Osteocyte (in vitro differentiated cells): ENCODE measurements around the gene LIN7B. TPM values are rescaled to one million over a fixed set of nuclear protein-coding genes. Genes with fewer than 3 reads are reported as not detected.

Source experiments
- DNase-seq: peaks from one replicate; pipeline ENCODE4 v3.0.0; 2021; ENCODE audit warnings: mixed read lengths; ENCODE audit not compliant: unreplicated experiment; ENCODE audit errors: extremely low spot score
- H3K27ac Mint-ChIP-seq: one replicate; pipeline ENCODE4 v1.8.0; 2021; ENCODE audit warnings: mild to moderate bottlenecking, mixed read lengths; ENCODE audit not compliant: unreplicated experiment
- H3K27me3 Mint-ChIP-seq: one replicate; pipeline ENCODE4 v1.8.0; 2021; ENCODE audit warnings: mixed read lengths; ENCODE audit not compliant: unreplicated experiment
- H3K36me3 Mint-ChIP-seq: one replicate; pipeline ENCODE4 v1.8.0; 2021; ENCODE audit warnings: mixed read lengths; ENCODE audit not compliant: unreplicated experiment
- H3K4me1 Mint-ChIP-seq: one replicate; pipeline ENCODE4 v1.8.0; 2021; ENCODE audit warnings: mixed read lengths; ENCODE audit not compliant: unreplicated experiment
- H3K4me3 Mint-ChIP-seq: one replicate; pipeline ENCODE4 v1.8.0; 2021; ENCODE audit warnings: mild to moderate bottlenecking, moderate library complexity, mixed read lengths; ENCODE audit not compliant: unreplicated experiment
- H3K9me3 Mint-ChIP-seq: one replicate; pipeline ENCODE4 v1.8.0; 2021; ENCODE audit warnings: mixed read lengths; ENCODE audit not compliant: unreplicated experiment
- total RNA-seq: library from RNA; stranded (reverse); gene quantifications from 2 replicates; pipeline ENCODE4 v1.2.1, GENCODE V29; 2021
- TF ChIP-seq, protein P1 (sequence below): fragments of 200-600 bp; sonication (generic); IDR thresholded peaks from 2 replicates; pipeline ENCODE4 v1.5.0; 2021; ENCODE audit warnings: antibody characterized with exemption, mild to moderate bottlenecking, moderate library complexity

LIN7B gene
- total RNA-seq, 1 donor from 2014 or later, result 9.9 TPM

DNA sequence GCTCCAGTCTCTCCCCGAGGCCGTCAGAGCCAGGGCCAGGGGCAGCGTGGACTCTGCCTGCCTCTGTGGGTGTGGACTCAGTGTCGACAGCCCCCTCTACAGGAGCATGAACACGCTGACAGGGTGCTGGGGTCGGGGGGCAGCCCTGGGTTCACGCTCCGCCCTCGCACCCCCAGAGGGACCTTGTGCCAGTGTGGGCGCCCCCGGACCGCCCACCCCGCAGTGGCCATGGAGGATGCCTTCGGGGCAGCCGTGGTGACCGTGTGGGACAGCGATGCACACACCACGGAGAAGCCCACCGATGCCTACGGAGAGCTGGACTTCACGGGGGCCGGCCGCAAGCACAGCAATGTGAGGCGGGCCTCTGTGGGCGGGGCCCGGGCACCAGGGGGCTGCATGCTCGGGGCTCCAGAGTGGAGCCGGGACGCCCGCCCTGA lies 51.7 kb downstream of the LIN7B start:
- Mint-ChIP-seq H3K36me3 (peaks cover 7% of the 10 kb centered on the region), H3K27me3 (no peaks in the 10 kb centered on the region), H3K4me3 (no peak overlapping the region), H3K9me3 (no peaks in the 10 kb centered on the region), H3K27ac (no peak overlapping the region), H3K4me1 (no peaks in the 10 kb centered on the region)
- TF ChIP-seq, protein P1, sequence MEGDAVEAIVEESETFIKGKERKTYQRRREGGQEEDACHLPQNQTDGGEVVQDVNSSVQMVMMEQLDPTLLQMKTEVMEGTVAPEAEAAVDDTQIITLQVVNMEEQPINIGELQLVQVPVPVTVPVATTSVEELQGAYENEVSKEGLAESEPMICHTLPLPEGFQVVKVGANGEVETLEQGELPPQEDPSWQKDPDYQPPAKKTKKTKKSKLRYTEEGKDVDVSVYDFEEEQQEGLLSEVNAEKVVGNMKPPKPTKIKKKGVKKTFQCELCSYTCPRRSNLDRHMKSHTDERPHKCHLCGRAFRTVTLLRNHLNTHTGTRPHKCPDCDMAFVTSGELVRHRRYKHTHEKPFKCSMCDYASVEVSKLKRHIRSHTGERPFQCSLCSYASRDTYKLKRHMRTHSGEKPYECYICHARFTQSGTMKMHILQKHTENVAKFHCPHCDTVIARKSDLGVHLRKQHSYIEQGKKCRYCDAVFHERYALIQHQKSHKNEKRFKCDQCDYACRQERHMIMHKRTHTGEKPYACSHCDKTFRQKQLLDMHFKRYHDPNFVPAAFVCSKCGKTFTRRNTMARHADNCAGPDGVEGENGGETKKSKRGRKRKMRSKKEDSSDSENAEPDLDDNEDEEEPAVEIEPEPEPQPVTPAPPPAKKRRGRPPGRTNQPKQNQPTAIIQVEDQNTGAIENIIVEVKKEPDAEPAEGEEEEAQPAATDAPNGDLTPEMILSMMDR, result no peak
- DNase-seq, result no peak

GRCh38 chr19:49167857-49168409 lies 53.8 kb downstream of the LIN7B start:
- Mint-ChIP-seq H3K36me3 (peaks cover 13% of the 10 kb centered on the region), H3K4me3 (no peak overlapping the region), H3K27me3 (no peaks in the 10 kb centered on the region), H3K9me3 (no peaks in the 10 kb centered on the region), H3K27ac (no peak overlapping the region), H3K4me1 (no peaks in the 10 kb centered on the region)
- no peak for DNase-seq
- TF ChIP-seq, protein P1, result no peak

Other genes with a start within 250 kb of the LIN7B start
- 31.0 and 40.0 TPM in 2 replicates for gene PLEKHA4, start 245.8 kb upstream of the LIN7B start, total RNA-seq
- 96.5 and 118 TPM in 2 replicates for gene PPP1R15A, start 241.9 kb upstream of the LIN7B start, total RNA-seq
- not detected in 2 replicates for gene TULP2, start 215.6 kb upstream of the LIN7B start, total RNA-seq
- 260 and 264 TPM in 2 replicates for gene NUCB1, start 214.1 kb upstream of the LIN7B start, total RNA-seq
- 0.67 TPM in 1 of 2 replicates, not detected in the other for gene DHDH, start 180.7 kb upstream of the LIN7B start, total RNA-seq
- 154 and 172 TPM in 2 replicates for gene BAX, start 159.5 kb upstream of the LIN7B start, total RNA-seq
- 2,724 and 2,792 TPM in 2 replicates for gene FTL, start 149.1 kb upstream of the LIN7B start, total RNA-seq
- 37.6 and 42.2 TPM in 2 replicates for gene GYS1, start 121.1 kb upstream of the LIN7B start, total RNA-seq
- gene RUVBL2, start 120.5 kb upstream of the LIN7B start, total RNA-seq, result 61.2 and 64.2 TPM in 2 replicates
- not detected in 2 replicates for gene LHB, start 97.3 kb upstream of the LIN7B start, total RNA-seq
- not detected in 2 replicates for gene CGB3, start 90.0 kb upstream of the LIN7B start, total RNA-seq
- not detected in 2 replicates for gene CGB2, start 82.5 kb upstream of the LIN7B start, total RNA-seq
- gene CGB1, start 77.5 kb upstream of the LIN7B start, total RNA-seq, result not detected in 2 replicates
- not detected in 2 replicates for gene CGB5, start 70.5 kb upstream of the LIN7B start, total RNA-seq
- not detected in 2 replicates for gene CGB8, start 65.3 kb upstream of the LIN7B start, total RNA-seq
- 0.16 TPM in 1 of 2 replicates, not detected in the other for gene CGB7, start 56.6 kb upstream of the LIN7B start, total RNA-seq
- gene NTF4, start 49.6 kb upstream of the LIN7B start, total RNA-seq, result not detected in 2 replicates
- not detected in 2 replicates for gene KCNA7, start 41.7 kb upstream of the LIN7B start, total RNA-seq
- gene SNRNP70, start 28.9 kb upstream of the LIN7B start, total RNA-seq, result 277 and 286 TPM in 2 replicates
- 1.8 and 3.4 TPM in 2 replicates for gene C19orf73, start 4.8 kb downstream of the LIN7B start, total RNA-seq
- gene PPFIA3, start 5.2 kb downstream of the LIN7B start, total RNA-seq, result 6.6 and 9.5 TPM in 2 replicates
- gene HRC, start 41.0 kb downstream of the LIN7B start, total RNA-seq, result not detected in 2 replicates
- gene TRPM4, start 43.4 kb downstream of the LIN7B start, total RNA-seq, result 28.5 and 28.7 TPM in 2 replicates
- 5.3 and 6.0 TPM in 2 replicates for gene SLC6A16, start 210.8 kb downstream of the LIN7B start, total RNA-seq
- gene CD37, start 221.0 kb downstream of the LIN7B start, total RNA-seq, result not detected in 2 replicates
- 93.8 and 98.0 TPM in 2 replicates for gene TEAD2, start 248.0 kb downstream of the LIN7B start, total RNA-seq
- 1.6 and 4.4 TPM in 2 replicates for gene DKKL1, start 249.5 kb downstream of the LIN7B start, total RNA-seq